HG02642 (cell line): ENCODE measurements around the gene TBC1D14.

Experiments
- ATAC-seq: cut with Tn5 transposase; IDR thresholded peaks from one replicate; pipeline ENCODE4 v1.9.1; 2021; ENCODE audit warnings: mild to moderate bottlenecking; ENCODE audit not compliant: unreplicated experiment, poor library complexity

TBC1D14 gene

DNA sequence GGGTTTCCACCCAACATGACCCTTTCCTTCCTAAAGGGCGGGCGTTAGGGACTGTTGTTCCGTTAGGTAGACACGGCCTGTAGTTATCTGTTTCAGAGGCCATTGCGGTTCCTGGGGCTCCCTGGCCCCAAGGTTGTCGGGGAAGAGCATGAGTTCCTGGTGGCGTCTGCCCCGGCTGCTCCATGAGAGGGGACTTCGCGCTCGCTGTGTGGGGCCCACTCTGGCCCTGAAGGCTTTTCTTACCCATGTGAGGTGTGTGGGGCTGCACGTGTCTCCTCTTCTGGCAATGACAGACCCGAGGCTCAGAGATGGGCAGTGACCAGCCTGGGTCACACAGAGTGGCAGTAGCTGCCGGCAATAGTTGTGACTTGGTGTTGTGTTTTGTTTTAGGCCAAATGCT lies 142.7 kb downstream of the TBC1D14 start:
- ATAC-seq, result no peak

DNA sequence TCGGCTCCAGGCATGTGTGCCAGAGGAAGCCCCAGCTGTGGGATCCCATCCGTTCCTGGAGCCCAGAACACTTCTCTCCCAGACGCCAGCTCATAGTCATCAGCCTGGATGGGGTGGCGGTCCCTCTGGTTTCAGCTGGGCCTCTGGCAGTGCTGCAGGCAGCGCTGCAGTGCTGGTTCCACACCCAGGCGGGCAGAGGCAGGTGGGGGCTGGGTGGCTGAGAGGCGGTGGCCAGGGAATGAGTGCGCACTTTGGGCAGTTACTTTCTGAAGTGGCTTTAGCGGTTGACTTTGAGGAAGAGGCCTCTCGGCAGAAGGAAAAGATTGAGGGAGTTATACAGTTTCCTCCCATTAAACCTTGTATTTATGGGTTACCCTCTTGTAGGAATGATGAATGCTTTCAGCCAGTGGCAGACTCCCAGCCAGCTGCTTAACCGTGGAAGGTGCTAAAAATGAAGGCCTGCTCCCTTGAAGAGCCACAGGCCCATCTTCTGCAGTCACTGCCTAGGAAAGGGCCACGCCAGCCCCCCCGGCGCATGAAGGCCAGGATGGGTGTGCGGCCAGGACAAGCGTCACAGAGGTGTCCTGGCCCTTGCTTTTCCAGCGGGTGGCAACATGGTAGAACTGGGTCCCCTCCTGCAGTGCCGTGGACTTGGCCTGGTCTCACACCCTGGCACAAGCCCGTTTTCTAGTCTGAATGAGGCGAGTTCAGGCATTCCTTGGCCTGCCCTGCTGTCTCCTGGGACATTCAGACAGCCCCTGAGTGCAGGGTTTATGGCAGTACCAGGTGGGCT lies 143.5 kb downstream of the TBC1D14 start:
- ATAC-seq, result no peak

DNA sequence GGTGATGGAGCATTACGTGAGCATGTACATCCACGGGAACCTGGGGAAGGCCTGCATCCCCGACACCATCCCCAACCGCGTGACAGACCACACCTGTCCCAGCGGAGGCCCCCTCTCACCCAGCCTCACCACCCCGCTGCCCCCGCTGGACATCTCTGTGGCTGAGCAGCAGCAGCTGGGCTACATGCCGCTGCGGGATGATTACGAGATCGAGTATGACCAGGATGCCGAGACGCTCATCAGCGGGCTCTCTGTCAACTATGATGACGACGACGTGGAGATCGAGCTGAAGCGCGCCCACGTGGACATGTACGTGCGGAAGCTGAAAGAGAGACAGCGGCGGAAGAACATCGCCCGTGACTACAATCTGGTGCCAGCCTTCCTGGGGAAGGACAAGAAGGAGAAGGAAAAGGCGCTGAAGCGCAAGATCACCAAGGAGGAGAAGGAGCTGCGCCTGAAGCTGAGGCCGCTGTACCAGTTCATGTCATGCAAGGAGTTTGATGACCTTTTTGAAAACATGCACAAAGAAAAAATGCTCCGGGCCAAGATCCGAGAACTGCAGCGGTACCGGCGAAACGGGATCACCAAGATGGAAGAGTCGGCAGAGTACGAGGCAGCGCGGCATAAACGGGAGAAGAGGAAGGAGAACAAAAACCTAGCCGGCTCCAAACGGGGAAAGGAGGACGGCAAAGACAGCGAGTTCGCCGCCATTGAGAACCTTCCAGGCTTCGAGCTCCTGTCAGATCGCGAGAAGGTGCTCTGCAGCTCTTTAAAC lies 144.7 kb downstream of the TBC1D14 start:
- ATAC-seq, result no peak

GRCh38 chr4:7055111-7055989 lies 145.7 kb downstream of the TBC1D14 start:
- ATAC-seq, result no peak

GRCh38 chr4:7055990-7056325 lies 146.3 kb downstream of the TBC1D14 start:
- no peak for ATAC-seq

DNA sequence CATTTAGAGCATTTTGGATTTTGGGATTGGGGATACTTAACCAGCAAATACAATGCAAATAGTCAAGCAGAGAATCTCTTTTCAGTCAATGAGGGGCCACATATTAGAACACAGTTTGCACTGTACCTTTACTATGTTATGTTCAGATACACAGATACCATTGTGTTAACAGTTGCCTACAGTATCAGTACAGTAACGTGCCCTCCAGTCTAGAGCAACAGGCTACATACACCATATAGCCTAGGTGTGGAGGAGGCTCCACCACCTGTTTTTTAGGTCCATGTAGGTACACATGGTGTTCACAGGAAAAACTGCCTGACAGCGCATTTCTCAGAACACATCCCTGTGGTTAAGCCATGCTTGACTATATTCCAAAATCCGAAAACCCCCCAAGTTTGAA lies 149.2 kb downstream of the TBC1D14 start:
- ATAC-seq, result no peak

GRCh38 chr4:7059662-7060061 lies 150.0 kb downstream of the TBC1D14 start:
- ATAC-seq, result no peak

GRCh38 chr4:7060346-7061150 lies 150.9 kb downstream of the TBC1D14 start:
- ATAC-seq, result no peak

GRCh38 chr4:7061815-7062214 lies 152.2 kb downstream of the TBC1D14 start:
- ATAC-seq, result no peak

GRCh38 chr4:7062816-7063215 lies 153.2 kb downstream of the TBC1D14 start:
- no peak for ATAC-seq

DNA sequence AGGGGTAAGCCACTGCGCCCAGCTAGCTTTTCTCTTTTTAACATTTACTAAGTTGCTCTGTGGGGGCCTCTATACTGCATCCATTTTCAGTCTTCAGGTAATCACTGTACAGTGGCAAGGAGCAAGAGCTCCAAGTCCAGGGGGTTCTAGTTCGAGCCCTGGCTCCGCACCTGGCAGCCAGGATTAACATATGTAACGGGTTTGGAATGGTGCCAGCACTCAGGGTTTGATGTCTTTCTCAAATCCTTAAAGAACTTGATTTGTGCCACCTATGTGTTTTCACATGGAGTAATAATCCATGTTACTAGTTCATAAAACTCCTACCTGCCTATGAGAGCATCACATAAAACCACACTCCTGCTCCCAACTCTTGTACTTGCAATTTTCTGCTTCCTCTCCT lies 153.7 kb downstream of the TBC1D14 start:
- no peak for ATAC-seq

- ATAC-seq, result no peak
These were observed 156.4 kb downstream of the TBC1D14 start for GRCh38 chr4:7066006-7066405.

DNA sequence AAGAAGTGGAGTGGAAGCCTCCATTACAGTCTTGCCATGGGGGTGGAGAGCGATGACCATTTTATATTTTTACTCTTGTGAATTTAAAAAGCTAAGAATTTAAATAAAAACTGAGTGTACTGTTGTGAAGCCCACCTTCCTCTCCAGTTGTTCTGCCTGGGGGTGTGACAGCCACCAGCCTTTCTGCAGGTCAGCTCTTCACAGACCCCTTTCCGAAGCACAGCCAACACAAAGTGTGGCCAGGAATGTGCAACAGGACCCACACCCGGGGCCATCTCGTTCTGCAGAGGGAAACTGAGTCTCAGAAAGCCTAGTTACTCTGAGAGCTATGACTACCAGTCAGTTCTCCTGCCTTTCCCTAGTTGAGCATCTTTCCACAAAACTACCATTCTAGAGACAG lies 156.9 kb downstream of the TBC1D14 start:
- ATAC-seq, result no peak

DNA sequence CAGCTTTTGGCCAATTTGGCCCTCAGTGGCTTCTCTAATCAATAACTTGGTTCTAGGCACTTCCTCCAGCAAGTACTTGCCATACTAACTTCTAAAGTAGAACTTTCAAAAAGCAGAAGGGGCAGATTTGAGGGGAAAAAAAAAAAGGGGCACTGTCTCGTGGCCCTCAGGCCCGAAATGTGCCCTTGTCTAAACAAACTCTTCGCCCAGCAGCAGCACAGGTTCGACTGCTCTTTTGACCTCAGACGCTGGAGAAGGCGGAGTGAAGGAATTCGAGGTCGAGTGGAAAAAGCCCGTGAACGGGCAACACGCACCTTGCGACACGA lies 157.5 kb downstream of the TBC1D14 start:
- no peak for ATAC-seq

DNA sequence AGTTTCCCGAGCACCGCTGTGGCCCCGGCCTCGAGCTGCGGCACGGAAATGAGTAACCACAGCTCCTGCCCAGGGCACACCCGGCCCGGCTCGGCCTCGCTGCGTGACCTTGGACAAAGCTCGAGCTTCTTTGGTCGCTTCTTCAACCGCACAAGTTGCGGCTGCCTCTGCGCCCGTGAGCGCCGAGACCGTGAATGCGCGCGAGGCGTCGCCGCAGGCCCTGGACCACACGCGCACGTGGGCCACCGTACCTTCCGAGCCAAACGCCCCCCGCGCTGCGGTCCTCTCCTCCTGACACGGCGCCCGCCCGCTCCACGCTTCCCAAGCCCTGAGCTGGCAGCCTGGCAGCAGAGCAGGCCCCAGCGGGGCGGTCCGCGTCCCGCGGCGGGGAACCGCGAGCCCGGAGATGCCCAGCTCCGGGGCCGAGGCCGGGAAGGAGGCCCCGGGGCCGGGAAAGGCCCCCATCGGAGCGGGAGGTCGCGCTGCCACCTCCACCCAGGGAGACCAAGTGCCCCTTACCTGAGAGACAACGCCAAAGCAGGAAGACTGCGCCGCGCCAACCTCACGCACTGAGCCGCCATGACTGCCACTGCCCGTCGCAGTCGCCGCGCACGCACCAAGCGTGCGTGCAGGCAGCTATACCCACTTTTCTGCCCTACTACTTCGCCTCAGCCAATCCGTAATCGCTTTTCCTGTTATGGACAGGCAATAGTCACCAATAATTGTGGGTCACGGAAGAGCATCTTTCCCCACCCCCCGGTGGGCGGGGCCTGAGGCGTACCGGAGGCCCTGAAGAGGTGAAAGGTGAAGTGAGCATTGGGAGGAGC lies 158.0 kb downstream of the TBC1D14 start, which contains the start of gene GRPEL1:
Gene GRPEL1 (minus strand): TSS at position 613 of the 827 bp plus-strand sequence. CDS start 32 bp downstream, at position 581.
- ATAC-seq, result peak; percentile 90

DNA sequence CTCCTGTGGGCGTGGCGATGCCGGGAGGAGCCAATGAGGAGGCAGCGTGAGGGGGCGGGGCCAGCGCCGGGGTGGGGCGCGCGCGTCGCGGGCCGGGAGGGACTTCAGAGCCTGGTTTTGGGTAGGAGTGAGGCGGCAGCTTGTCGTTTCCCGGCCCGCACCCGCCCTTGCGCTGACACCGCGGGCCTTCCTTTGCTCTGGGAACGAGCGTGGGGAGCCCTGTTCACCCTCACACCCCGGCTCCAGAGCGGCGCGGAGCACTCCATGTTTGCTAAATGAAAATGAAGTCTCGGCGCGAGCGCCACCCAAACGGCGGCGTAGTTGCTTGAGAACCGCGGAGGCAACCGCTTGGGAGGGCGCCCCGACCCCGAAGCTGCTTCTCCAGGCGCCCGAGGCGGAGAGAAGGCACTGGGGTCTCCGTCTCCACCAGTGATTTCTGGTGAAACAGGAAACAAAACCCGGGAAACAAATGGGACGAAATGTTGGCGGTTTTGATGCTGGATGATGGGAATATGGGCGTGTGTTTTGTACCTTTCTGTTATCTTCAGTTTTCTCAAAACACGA lies 158.7 kb downstream of the TBC1D14 start:
- ATAC-seq, result peak; percentile 27

DNA sequence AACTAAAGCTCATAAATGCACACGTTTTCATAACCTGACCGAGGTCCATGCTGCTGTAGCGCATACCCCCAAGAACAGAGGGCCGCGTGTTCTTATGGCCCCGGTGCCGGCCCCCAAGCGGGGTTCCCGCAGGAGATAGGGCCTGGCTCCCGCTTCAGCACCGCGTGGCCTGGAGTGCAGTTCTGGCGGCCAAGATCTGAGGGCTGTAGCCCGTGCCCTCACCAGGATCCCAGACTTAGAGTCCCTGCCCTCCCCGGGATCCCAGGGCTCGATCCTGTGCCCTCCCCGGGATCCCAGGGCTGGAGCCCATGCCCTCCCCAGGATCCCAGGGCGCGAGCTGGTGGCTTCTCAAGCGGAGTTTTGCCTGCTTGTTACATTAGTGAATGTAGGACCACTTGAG lies 159.3 kb downstream of the TBC1D14 start:
- no peak for ATAC-seq

GRCh38 chr4:7070729-7071511 lies 161.3 kb downstream of the TBC1D14 start:
- ATAC-seq, result peak; percentile 25
